ENCODE data around the gene MBD3. TPM values are rescaled to one million over a fixed set of nuclear protein-coding genes. Genes with fewer than 3 reads are reported as not detected.
A peak's percentile ranks its signal among the peaks of the same experiment; 100 is the strongest.

MBD3 gene
- total and polyA plus RNA-seq, 2 of the 4 experiments (the other 2 are of a cell fraction): 42.5 to 66.3 TPM

GRCh38 chr19:1575323-1576241 lies 17.1 kb downstream of the MBD3 start:
- H2BK5ac ChIP-seq (ENCODE audit: low read depth, low read length, poor library complexity, severe bottlenecking): no peak overlapping the region
- H3K18ac ChIP-seq (ENCODE audit: low read depth, low read length): no peak overlapping the region
- no peak for ATAC-seq (ENCODE audit: low read depth)
- no peak overlapping the region for H3K4ac ChIP-seq (ENCODE audit: low read depth, low read length)
- no peak overlapping the region for H3K9ac ChIP-seq (ENCODE audit: low read depth, low read length)
- H3K9me1 ChIP-seq (ENCODE audit: insufficient read depth, low read length): no peaks in the 10 kb centered on the region
- in situ Hi-C loops (cut with MboI; ENCODE audit: low sequenced_read_pairs): no loop called here
- H2AFZ ChIP-seq (replicated peaks; ENCODE audit: low read length, poor library complexity): no peak overlapping the region
- no peak for DNase-seq
- H3K36me3 ChIP-seq (ENCODE audit: control insufficient read depth, insufficient read depth, low read length): peaks cover 32% of the 10 kb centered on the region
- no peaks in the 10 kb centered on the region for H3K27me3 ChIP-seq (ENCODE audit: control insufficient read depth, insufficient read depth, low read length)
- H2BK20ac ChIP-seq (ENCODE audit: low read depth, low read length): no peak overlapping the region
- H2BK15ac ChIP-seq (ENCODE audit: low read depth, low read length): no peak overlapping the region
- H4K8ac ChIP-seq (ENCODE audit: low read depth in 2 of 2, low read length in 2 of 2): no peak overlapping the region
- intact Hi-C loops (cut with micrococcal nuclease): no loop called here
- no TSS peak for BruUV-seq (replicated peaks)
- POLR2A ChIA-PET (ENCODE audit: unreplicated experiment): no interaction called here
- H3K9me3 ChIP-seq (ENCODE audit: control insufficient read depth, insufficient read depth, low read length): no peaks in the 10 kb centered on the region
- no peak overlapping the region for H2BK120ac ChIP-seq (ENCODE audit: low read depth, low read length)
- H4K20me1 ChIP-seq (ENCODE audit: insufficient read depth, low read length): peaks cover 4% of the 10 kb centered on the region; the same call in 1 of the 2 replicates
- no peak overlapping the region for H3K14ac ChIP-seq (replicated peaks; ENCODE audit: low read depth, low read length)
- H3K23ac ChIP-seq (ENCODE audit: low read depth, low read length): no peak overlapping the region
- no peak overlapping the region for H3K4me2 ChIP-seq (ENCODE audit: low read depth, low read length)
- CTCF ChIA-PET: interaction anchor here (0.5 to 1.3 kb wide), 2 partner anchors 30 to 52 kb away, joined by 3 read pairs; partner anchors contain the start of gene PLK5
- H3K27ac ChIP-seq (ENCODE audit: insufficient read depth, low read length): no peak overlapping the region
- dilution Hi-C loops (cut with HindIII; ENCODE audit: low sequenced_read_pairs, unreplicated experiment): no loop called here
- WGBS, 2 experiments (ENCODE audit: extremely low coverage in 2 of 2, insufficient read length in 1 of 2): 87% methylated on average over 12 of the region's 22 CpGs; no CpG with 5 or more reads in 1 of the 2 experiments
- peak overlapping the region; percentile 23 for H2AK9ac ChIP-seq (replicated peaks; ENCODE audit: low read depth, low read length, poor library complexity)
- H3K4me3 ChIP-seq (ENCODE audit: insufficient read depth, low read depth, low read length): no peak overlapping the region
- H4K91ac ChIP-seq (ENCODE audit: insufficient read depth, low read depth, low read length): no peak overlapping the region
- no peaks in the 10 kb centered on the region for H3K4me1 ChIP-seq (ENCODE audit: control insufficient read depth, insufficient read depth, low read length)
- H3K79me1 ChIP-seq (ENCODE audit: low read depth in 1 of 2, low read length in 2 of 2): no peaks in the 10 kb centered on the region
- H4K5ac ChIP-seq (ENCODE audit: low read depth, low read length): no peak overlapping the region
- H3K56ac ChIP-seq (ENCODE audit: extremely low read depth, insufficient read depth, low read length): no peak overlapping the region
- TF ChIP-seq MAZ (IDR thresholded peaks at IDR 0.05; ENCODE audit: borderline replicate concordance, low read depth, low read length): no peak
- TF ChIP-seq CEBPB (IDR thresholded peaks at IDR 0.05; ENCODE audit: low read depth, low read length): no peak
- no peak for TF ChIP-seq USF2 (IDR thresholded peaks at IDR 0.05; ENCODE audit: low read depth, low read length)
- TF ChIP-seq RCOR1 (IDR thresholded peaks at IDR 0.05; ENCODE audit: insufficient replicate concordance, low read length): no peak
- no peak for TF ChIP-seq NFE2L2 (IDR thresholded peaks at IDR 0.05; ENCODE audit: low read depth, low read length)
- TF ChIP-seq BHLHE40 (IDR thresholded peaks at IDR 0.05; ENCODE audit: low read depth, low read length): no peak
- TF ChIP-seq RFX5 (IDR thresholded peaks at IDR 0.05; ENCODE audit: low read depth, low read length): no peak
- no peak for TF ChIP-seq SMC3 (IDR thresholded peaks at IDR 0.05; ENCODE audit: low read depth, low read length)
- no peak for TF ChIP-seq MXI1 (IDR thresholded peaks at IDR 0.05; ENCODE audit: borderline replicate concordance, low read depth, low read length)
- no peak for TF ChIP-seq MAFK (IDR thresholded peaks at IDR 0.05; ENCODE audit: low read depth, low read length)
- no peak for TF ChIP-seq FOS (IDR thresholded peaks at IDR 0.05; ENCODE audit: low read depth, low read length)
- H2AK5ac ChIP-seq (ENCODE audit: low read depth, low read length): no peak overlapping the region
